OCI-LY7 (cell line): ENCODE measurements around the gene ADCY5. TPM values are rescaled to one million over a fixed set of nuclear protein-coding genes. Genes with fewer than 3 reads are reported as not detected.

Experiments used
- BruUV-seq: library from RNA; stranded (reverse); fragments of 400-500 nt; replicated peaks from 2 replicates; lab custom pipeline; 2021; lab: Mats Ljungman, UMichigan
- CTCF ChIA-PET: fragments of 300-600 bp; sonication (Branson Sonifier 250); formaldehyde crosslinking; loops from one replicate; lab custom pipeline; 2022; ENCODE audit warnings: antibody characterized with exemption; ENCODE audit not compliant: unreplicated experiment; lab: Charles Lee
- POLR2A ChIA-PET: fragments of 300-600 bp; sonication (Branson Sonifier 250); formaldehyde crosslinking; loops from one replicate; lab custom pipeline; 2022; ENCODE audit warnings: antibody characterized with exemption; lab: Charles Lee
- DNase-seq: peaks from one replicate; pipeline ENCODE4 v3.0.0-alpha.2; 2015; ENCODE audit warnings: low spot score
- H2AFZ ChIP-seq: fragments of 200-600 bp; sonication (generic), shearing (Covaris generic); 2 replicates; pipeline ENCODE4 v1.6.1; 2014; ENCODE audit warnings: mild to moderate bottlenecking, antibody characterized with exemption, low read length, moderate library complexity
- H3K27ac ChIP-seq: fragments of 200-600 bp; sonication (generic); 2 replicates; pipeline ENCODE4 v1.5.1; 2014; ENCODE audit warnings: mixed run types, low read depth, mild to moderate bottlenecking, moderate library complexity, low read length, inconsistent platforms; ENCODE audit not compliant: poor library complexity, severe bottlenecking
- H3K36me3 ChIP-seq: fragments of 200-600 bp; sonication (generic); 2 replicates; pipeline ENCODE4 v1.6.1; 2014; ENCODE audit warnings: mild to moderate bottlenecking, antibody characterized with exemption, low read length, moderate library complexity, mixed read lengths; ENCODE audit not compliant: insufficient read depth
- H3K4me1 ChIP-seq: fragments of 200-600 bp; sonication (generic); 2 replicates; pipeline ENCODE4 v1.5.1; 2014; ENCODE audit warnings: mild to moderate bottlenecking, low read length; ENCODE audit not compliant: insufficient read depth, poor library complexity, severe bottlenecking
- H3K4me2 ChIP-seq: fragments of 200-600 bp; sonication (generic); 2 replicates; pipeline ENCODE4 v1.6.1; 2014; ENCODE audit warnings: mild to moderate bottlenecking, low read length
- H3K4me3 ChIP-seq: fragments of 200-600 bp; sonication (generic); 2 replicates; pipeline ENCODE4 v1.5.1; 2014; ENCODE audit warnings: mild to moderate bottlenecking, low read depth, low read length; ENCODE audit not compliant: poor library complexity, severe bottlenecking
- H3K79me2 ChIP-seq: fragments of 200-600 bp; sonication (generic); 2 replicates; pipeline ENCODE4 v1.6.1; 2016; ENCODE audit warnings: low read depth, mild to moderate bottlenecking, low read length, moderate library complexity, mixed read lengths; ENCODE audit not compliant: insufficient read depth
- H3K9me2 ChIP-seq: fragments of 200-600 bp; sonication (generic); 2 replicates; pipeline ENCODE4 v1.6.1; 2016; ENCODE audit warnings: mild to moderate bottlenecking, low read length, mixed read lengths; ENCODE audit not compliant: insufficient read depth
- H3K9me3 ChIP-seq: fragments of 200-600 bp; sonication (generic); 2 replicates; pipeline ENCODE4 v1.6.1; 2014; ENCODE audit warnings: mild to moderate bottlenecking, mixed run types, low read length, mixed read lengths
- H4K20me1 ChIP-seq: fragments of 200-600 bp; sonication (generic); 2 replicates; pipeline ENCODE4 v1.6.1; 2014; ENCODE audit warnings: mild to moderate bottlenecking, antibody characterized with exemption, low read length, moderate library complexity, mixed read lengths; ENCODE audit not compliant: insufficient read depth
- EZH2phosphoT487 ChIP-seq: fragments of 200-600 bp; sonication (generic); IDR thresholded peaks from 2 replicates; pipeline ENCODE4 v1.6.1; 2018; ENCODE audit warnings: low read depth, borderline replicate concordance, mild to moderate bottlenecking, mixed run types, antibody characterized with exemption, low read length, moderate library complexity, mixed read lengths
- intact Hi-C: fragments of 100-400 bp; cut with micrococcal nuclease; formaldehyde crosslinking; loops from one replicate; pipeline ENCODE4 v1.10.0; 2022; ENCODE audit not compliant: unreplicated experiment
- total RNA-seq, 2 experiments: library from RNA; depleted of rRNA in 1 of 2; stranded (reverse); fragments of >200 nt in 1 of 2; shearing (Covaris generic) in 1 of 2; gene quantifications; 2 replicates each; pipeline ENCODE4 v1.2.3, GENCODE V29; 2014 to 2022
- TF ChIP-seq, protein P1 (sequence below): fragments of 200-600 bp; sonication (generic); conservative IDR thresholded peaks from 2 replicates; pipeline ENCODE4 v1.5.1; 2014; ENCODE audit warnings: mild to moderate bottlenecking, antibody characterized with exemption, low read length, moderate library complexity, mixed read lengths

ADCY5 gene
- total RNA-seq, 2 experiments from 2014 or later = 0.03 to 0.63 TPM

DNA sequence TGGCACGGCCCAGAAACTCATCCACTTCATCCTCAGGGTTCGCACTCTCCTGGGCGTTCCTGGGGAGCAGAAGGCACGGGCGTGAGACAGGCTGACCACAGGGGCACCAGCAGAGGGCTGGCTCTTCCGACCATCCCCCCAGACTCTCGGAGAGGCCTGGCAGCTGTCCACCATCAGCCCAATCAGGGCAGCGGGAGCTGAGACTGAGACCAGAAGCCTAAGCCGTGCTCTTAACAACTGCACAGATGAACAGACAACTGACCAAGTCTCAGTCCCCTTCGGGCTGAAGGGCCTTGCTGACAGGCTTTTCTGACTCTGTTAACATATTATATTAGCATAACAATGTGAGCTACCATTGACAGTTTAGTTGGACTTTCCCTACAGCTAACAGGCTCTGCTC is 129.1 kb downstream of the ADCY5 start:
- no peak for TF ChIP-seq EZH2phosphoT487
- TF ChIP-seq, protein P1, sequence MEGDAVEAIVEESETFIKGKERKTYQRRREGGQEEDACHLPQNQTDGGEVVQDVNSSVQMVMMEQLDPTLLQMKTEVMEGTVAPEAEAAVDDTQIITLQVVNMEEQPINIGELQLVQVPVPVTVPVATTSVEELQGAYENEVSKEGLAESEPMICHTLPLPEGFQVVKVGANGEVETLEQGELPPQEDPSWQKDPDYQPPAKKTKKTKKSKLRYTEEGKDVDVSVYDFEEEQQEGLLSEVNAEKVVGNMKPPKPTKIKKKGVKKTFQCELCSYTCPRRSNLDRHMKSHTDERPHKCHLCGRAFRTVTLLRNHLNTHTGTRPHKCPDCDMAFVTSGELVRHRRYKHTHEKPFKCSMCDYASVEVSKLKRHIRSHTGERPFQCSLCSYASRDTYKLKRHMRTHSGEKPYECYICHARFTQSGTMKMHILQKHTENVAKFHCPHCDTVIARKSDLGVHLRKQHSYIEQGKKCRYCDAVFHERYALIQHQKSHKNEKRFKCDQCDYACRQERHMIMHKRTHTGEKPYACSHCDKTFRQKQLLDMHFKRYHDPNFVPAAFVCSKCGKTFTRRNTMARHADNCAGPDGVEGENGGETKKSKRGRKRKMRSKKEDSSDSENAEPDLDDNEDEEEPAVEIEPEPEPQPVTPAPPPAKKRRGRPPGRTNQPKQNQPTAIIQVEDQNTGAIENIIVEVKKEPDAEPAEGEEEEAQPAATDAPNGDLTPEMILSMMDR = no peak
- H3K9me2 ChIP-seq = no peaks in the 10 kb centered on the region
- ChIA-PET CTCF (interaction anchor here (0.6 kb wide), 1 partner anchor 202 kb away, joined by 4 read pairs; no protein-coding TSS in a partner anchor), POLR2A (no interaction called here)
- no TSS peak for BruUV-seq
- intact Hi-C loops = no loop called here
- no peak overlapping the region for H3K4me2 ChIP-seq
- no peaks in the 10 kb centered on the region for H3K79me2 ChIP-seq
- H3K36me3 ChIP-seq = no peaks in the 10 kb centered on the region
- H2AFZ ChIP-seq = no peak overlapping the region
- no peak overlapping the region for H3K27ac ChIP-seq
- H3K9me3 ChIP-seq = no peaks in the 10 kb centered on the region
- DNase-seq = no peak
- peaks cover 4% of the 10 kb centered on the region for H3K4me1 ChIP-seq
- H3K4me3 ChIP-seq = no peak overlapping the region
- no peaks in the 10 kb centered on the region for H4K20me1 ChIP-seq

GRCh38 chr3:123318374-123318773 is 130.5 kb downstream of the ADCY5 start:
- Histone ChIP-seq H3K4me1 (peaks cover 10% of the 10 kb centered on the region), H4K20me1 (no peaks in the 10 kb centered on the region), H3K4me3 (no peak overlapping the region), H3K36me3 (no peaks in the 10 kb centered on the region), H3K4me2 (no peak overlapping the region), H3K9me2 (no peaks in the 10 kb centered on the region), H3K27ac (no peak overlapping the region), H3K79me2 (no peaks in the 10 kb centered on the region), H2AFZ (no peak overlapping the region), H3K9me3 (no peaks in the 10 kb centered on the region)
- POLR2A ChIA-PET = interaction anchor here (0.7 kb wide), 1 partner anchor 226 kb away, joined by 4 read pairs; no protein-coding TSS in a partner anchor
- DNase-seq = no peak
- no TSS peak for BruUV-seq
- CTCF ChIA-PET = interaction anchor here (0.6 kb wide), 1 partner anchor 117 kb away, joined by 3 read pairs; the partner anchor contains the start of gene SEC22A
- intact Hi-C loops = no loop called here
- TF ChIP-seq EZH2phosphoT487 = no peak
- TF ChIP-seq, protein P1 = no peak

DNA sequence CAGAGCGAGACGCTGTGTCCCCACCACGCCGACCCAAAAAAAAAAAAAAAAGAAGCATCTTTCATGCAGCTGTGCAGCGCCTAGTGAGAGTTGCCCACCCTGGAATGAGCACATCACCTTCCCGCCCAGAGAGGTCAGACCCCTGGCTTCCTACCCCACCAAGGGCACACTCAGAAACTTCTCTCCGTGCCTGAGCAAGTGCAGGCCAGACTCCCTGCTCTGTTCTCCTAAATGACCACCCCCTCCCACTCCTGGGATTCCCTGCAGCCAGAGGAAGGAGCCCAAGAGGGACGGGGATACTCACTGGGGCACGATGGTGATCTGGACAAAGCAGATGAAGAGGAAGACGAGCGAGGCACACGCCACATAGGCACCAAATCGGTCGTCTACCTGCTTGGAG is 131.2 kb downstream of the ADCY5 start:
- Histone ChIP-seq H3K4me1 (peaks cover 10% of the 10 kb centered on the region), H3K9me2 (no peaks in the 10 kb centered on the region), H3K27ac (no peak overlapping the region), H3K36me3 (no peaks in the 10 kb centered on the region), H3K79me2 (no peaks in the 10 kb centered on the region), H2AFZ (no peak overlapping the region), H4K20me1 (no peaks in the 10 kb centered on the region), H3K4me3 (no peak overlapping the region), H3K4me2 (no peak overlapping the region), H3K9me3 (no peaks in the 10 kb centered on the region)
- CTCF ChIA-PET = no interaction called here
- POLR2A ChIA-PET = interaction anchor here (0.6 kb wide), 1 partner anchor 286 kb away, joined by 3 read pairs; no protein-coding TSS in a partner anchor
- DNase-seq = no peak
- BruUV-seq = no TSS peak
- intact Hi-C loops = no loop called here
- TF ChIP-seq EZH2phosphoT487 = no peak
- TF ChIP-seq, protein P1 = no peak
